Lung (tissue), 12 donors: ENCODE measurements around the gene TOX2. TPM values are rescaled to one million over a fixed set of nuclear protein-coding genes. Genes with fewer than 3 reads are reported as not detected.

Experiments used
- ATAC-seq: fragments of 200-7000 bp; cut with Tn5 transposase; one replicate; pipeline ENCODE4 v1.9.1; 2020; ENCODE audit warnings: moderate number of reproducible peaks; ENCODE audit not compliant: insufficient read depth, low FRiP score
- DNase-seq, 3 donors: peaks; one replicate each; pipeline ENCODE4 v3.0.0-alpha.2; 2013 to 2017
- H3K27ac ChIP-seq, 2 donors: one replicate each; pipeline ENCODE4 v1.5.1; 2013; ENCODE audit warnings: mild to moderate bottlenecking in 2 of 2, moderate library complexity in 2 of 2, control low read depth in 1 of 2, inconsistent platforms in 1 of 2, low read depth in 1 of 2, low read length in 1 of 2
- H3K27me3 ChIP-seq, 3 donors: one replicate each; pipeline ENCODE4 v1.5.1; 2013; ENCODE audit warnings: low read length in 2 of 3; ENCODE audit not compliant: control insufficient read depth in 3 of 3, insufficient read depth in 3 of 3
- H3K36me3 ChIP-seq, 4 donors: one replicate each; pipeline ENCODE4 v1.5.1; 2013; ENCODE audit warnings: low read length in 4 of 4, mild to moderate bottlenecking in 1 of 4, moderate library complexity in 1 of 4; ENCODE audit not compliant: control insufficient read depth in 4 of 4, insufficient read depth in 4 of 4
- H3K4me1 ChIP-seq, 5 donors: one replicate each; pipeline ENCODE4 v1.5.1; 2013; ENCODE audit warnings: low read length in 5 of 5, mild to moderate bottlenecking in 2 of 5, moderate library complexity in 1 of 5; ENCODE audit not compliant: control insufficient read depth in 5 of 5, insufficient read depth in 5 of 5
- H3K4me3 ChIP-seq: one replicate; pipeline ENCODE4 v1.5.1; 2013; ENCODE audit warnings: mild to moderate bottlenecking, control low read depth, moderate library complexity
- H3K9ac ChIP-seq, 2 donors: one replicate each; pipeline ENCODE4 v1.5.1; 2013; ENCODE audit warnings: low read length in 2 of 2, control low read depth in 1 of 2; ENCODE audit not compliant: insufficient read depth in 1 of 2
- H3K9me3 ChIP-seq, 4 donors: one replicate each; pipeline ENCODE4 v1.5.1; 2013; ENCODE audit warnings: low read length in 3 of 4, mild to moderate bottlenecking in 1 of 4, moderate library complexity in 1 of 4; ENCODE audit not compliant: control insufficient read depth in 4 of 4, insufficient read depth in 3 of 4
- CTCF ChIP-seq: IDR thresholded peaks from 2 replicates; pipeline ENCODE4 v1.5.1; 2012; ENCODE audit warnings: mild to moderate bottlenecking; ENCODE audit errors: control extremely low read depth, extremely low read depth
- WGBS, 2 donors: extraction: QIAGEN DNeasy Blood & Tissue Kit; methylation state at CpG; one replicate each; pipeline ENCODE4 v1.1.7; 2013; 5-methylcytosine and 5-hydroxymethylcytosine counted together
- polyA plus RNA-seq, 2 donors: library from polyadenylated mRNA; stranded (reverse); fragments of 200-250 nt; gene quantifications; one replicate each; pipeline ENCODE4 v1.2.1, GENCODE V29; 2013
- total RNA-seq, 2 donors: library from RNA; depleted of rRNA in 1 of 2; stranded (reverse); fragments of >200 nt in 1 of 2; gene quantifications; one replicate each; pipeline ENCODE4 v1.2.1, GENCODE V29; 2014 to 2021
- donor health status: control.
- donor health status: control.
- donor health status: Bipolar disorder and iron deficiency.
- donor health status: healthy.
- donor health status: DM: yes; HTN: yes; CAD: no.

Gene TOX2
- total and polyA plus RNA-seq, 4 donors = 12.0 to 25.5 (median 16.6) TPM

DNA sequence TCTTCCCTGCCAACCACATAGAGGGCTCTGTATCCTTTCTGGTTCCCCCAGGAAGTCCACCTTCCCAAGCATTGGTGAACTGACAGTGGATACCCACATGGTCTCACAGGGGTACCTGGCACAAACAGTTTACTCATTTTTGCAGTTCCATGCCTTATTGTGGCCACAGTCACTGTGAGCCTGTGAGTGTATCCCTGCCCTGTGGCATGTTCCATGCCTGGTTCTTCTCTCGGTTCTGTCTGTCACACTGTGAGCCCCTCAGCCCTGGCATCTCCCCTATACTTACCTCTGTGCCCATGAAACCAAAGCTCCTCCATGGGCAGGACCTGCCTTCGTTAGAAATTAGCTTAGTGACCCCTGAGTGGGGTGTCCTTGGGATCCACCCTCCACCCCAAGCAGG, 107.8 kb downstream of the TOX2 start:
- whole genome bisulfite sequencing, 2 donors = 87 to 92% methylated on average over 2 of the region's 2 CpGs
- DNase-seq = no peak

GRCh38 chr20:44023515-44024371, 109.1 kb downstream of the TOX2 start:
- 90% methylated on average over 10 of the region's 10 CpGs for WGBS, 2 donors
- H3K4me1 ChIP-seq = peaks cover 0 to 7% (median 0%) of the 10 kb centered on the region in 5 donors
- TF ChIP-seq CTCF = no peak

More for the DNA sequence above, 107.8 kb downstream of the TOX2 start:
- peaks cover 0 to 2% (median 0%) of the 10 kb centered on the region in 4 donors for H3K9me3 ChIP-seq
- TF ChIP-seq CTCF = no peak
- ATAC-seq = no peak
- H3K9ac ChIP-seq = no peak overlapping the region
- no peak overlapping the region for H3K27ac ChIP-seq
- peaks cover 0 to 1% (median 0%) of the 10 kb centered on the region in 4 donors for H3K36me3 ChIP-seq
- H3K4me3 ChIP-seq = no peak overlapping the region
- H3K4me1 ChIP-seq = peaks cover 0 to 13% (median 6%) of the 10 kb centered on the region in 5 donors
- H3K27me3 ChIP-seq = no peaks in the 10 kb centered on the region

DNA sequence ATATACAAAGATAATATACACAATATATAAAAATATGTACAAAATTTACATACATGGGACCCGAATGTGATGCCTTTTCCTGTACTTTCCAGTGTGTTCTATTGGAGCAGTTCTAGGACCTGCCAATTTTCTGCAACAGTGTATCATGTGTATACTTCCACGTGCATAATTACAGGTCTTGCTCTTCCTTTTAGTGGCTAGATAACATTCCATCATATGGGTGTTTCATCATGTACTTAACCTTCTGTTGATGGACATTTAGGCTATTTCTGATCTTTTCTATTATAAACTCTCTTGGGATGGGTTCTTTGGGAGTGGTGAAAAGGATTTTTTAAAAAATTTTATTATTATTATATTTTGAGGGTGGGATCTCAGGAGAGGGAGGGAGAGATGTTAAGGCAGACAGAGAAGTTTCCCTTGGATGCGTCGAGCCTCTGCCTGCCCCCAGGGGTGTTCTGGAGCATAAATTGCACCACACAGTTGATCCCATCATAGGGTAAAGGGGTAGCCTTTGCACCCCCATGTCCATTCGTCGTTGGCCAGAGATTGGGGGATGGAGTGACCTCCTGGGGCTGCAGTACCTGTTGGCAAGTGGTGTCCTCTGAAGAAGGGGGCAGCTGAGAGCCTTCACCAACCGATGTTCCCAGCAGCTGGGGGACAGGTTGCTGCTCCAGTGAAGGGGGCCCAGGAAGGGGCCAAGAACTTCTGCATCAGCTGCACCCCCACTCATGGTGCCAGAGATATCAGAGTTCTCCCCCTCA, 110.3 kb downstream of the TOX2 start:
- Histone ChIP-seq H3K9ac (no peak overlapping the region), H3K4me3 (no peak overlapping the region), H3K27me3 (no peaks in the 10 kb centered on the region), H3K9me3 (peaks cover 0 to 2% (median 0%) of the 10 kb centered on the region in 4 donors), H3K4me1 (no peaks in the 10 kb centered on the region), H3K36me3 (peaks cover 0 to 1% (median 0%) of the 10 kb centered on the region in 4 donors), H3K27ac (no peak overlapping the region)
- 74 to 79% methylated on average over 7 of the region's 7 CpGs for WGBS, 2 donors
- ATAC-seq (no peak), DNase-seq (no peak)
- no peak for TF ChIP-seq CTCF

More at GRCh38 chr20:44023515-44024371, 109.1 kb downstream of the TOX2 start:
- ATAC-seq (no peak), DNase-seq (no peak)
- Histone ChIP-seq H3K4me3 (no peak overlapping the region), H3K27ac (no peak overlapping the region), H3K36me3 (peaks cover 0 to 1% (median 0%) of the 10 kb centered on the region in 4 donors), H3K9ac (no peak overlapping the region), H3K9me3 (peaks cover 0 to 2% (median 0%) of the 10 kb centered on the region in 4 donors), H3K27me3 (no peaks in the 10 kb centered on the region)
